GM23338 (cell line): Measurements from ENCODE around the gene REXO5. TPM values are rescaled to one million over a fixed set of nuclear protein-coding genes. Genes with fewer than 3 reads are reported as not detected.

Experiments used
- ATAC-seq: fragments of 200-7000 bp; cut with Tn5 transposase; 3 replicates; pipeline ENCODE4 v1.9.1; 2020
- DNase-seq: peaks from one replicate; pipeline ENCODE4 v3.0.0-alpha.2; 2015; ENCODE audit warnings: low spot score
- H2AFZ ChIP-seq: fragments of 200-600 bp; sonication (generic); 2 replicates; pipeline ENCODE4 v1.8.0; 2016; ENCODE audit warnings: antibody characterized with exemption, mild to moderate bottlenecking, moderate library complexity
- H3F3A ChIP-seq: fragments of 200-600 bp; sonication (generic); replicated peaks from 2 replicates; pipeline ENCODE4 v1.8.0; 2017; ENCODE audit warnings: antibody characterized with exemption, mixed run types, low read depth
- H3K27ac ChIP-seq: fragments of 200-600 bp; sonication (generic); 2 replicates; pipeline ENCODE4 v1.6.1; 2016; ENCODE audit warnings: low read depth
- H3K27me3 ChIP-seq: fragments of 200-600 bp; sonication (generic); 2 replicates; pipeline ENCODE4 v1.8.0; 2016; ENCODE audit warnings: mild to moderate bottlenecking, mixed run types, moderate library complexity; ENCODE audit not compliant: insufficient read depth
- H3K36me3 ChIP-seq: fragments of 200-600 bp; sonication (generic); 2 replicates; pipeline ENCODE4 v1.8.0; 2016; ENCODE audit warnings: mild to moderate bottlenecking; ENCODE audit not compliant: insufficient read depth
- H3K4me1 ChIP-seq: fragments of 200-600 bp; sonication (generic); 2 replicates; pipeline ENCODE4 v1.8.0; 2016; ENCODE audit warnings: mild to moderate bottlenecking, moderate library complexity; ENCODE audit not compliant: insufficient read depth
- H3K4me2 ChIP-seq: fragments of 200-600 bp; sonication (generic); 2 replicates; pipeline ENCODE4 v1.7.1; 2017; ENCODE audit warnings: mixed run types
- H3K4me3 ChIP-seq: fragments of 200-600 bp; sonication (generic); 2 replicates; pipeline ENCODE4 v1.6.1; 2016; ENCODE audit warnings: mixed run types
- H3K79me2 ChIP-seq: fragments of 200-600 bp; sonication (generic); replicated peaks from 2 replicates; pipeline ENCODE4 v1.8.0; 2017; ENCODE audit warnings: mild to moderate bottlenecking; ENCODE audit not compliant: insufficient read depth
- H3K9me2 ChIP-seq: fragments of 200-600 bp; sonication (generic); 2 replicates; pipeline ENCODE4 v1.8.0; 2017; ENCODE audit not compliant: insufficient read depth
- H4K20me1 ChIP-seq: fragments of 200-600 bp; sonication (generic); replicated peaks from 2 replicates; pipeline ENCODE4 v1.8.0; 2017; ENCODE audit warnings: mild to moderate bottlenecking; ENCODE audit not compliant: insufficient read depth
- H3K27ac Mint-ChIP-seq: 2 replicates; pipeline ENCODE4 v1.8.0; 2020; ENCODE audit warnings: inconsistent platforms, mild to moderate bottlenecking, moderate library complexity, mixed read lengths
- H3K27me3 Mint-ChIP-seq: 3 replicates; pipeline ENCODE4 v1.8.0; 2022; ENCODE audit warnings: low read depth, mild to moderate bottlenecking, moderate library complexity, mixed read lengths, inconsistent platforms; ENCODE audit not compliant: insufficient read depth, poor library complexity
- H3K36me3 Mint-ChIP-seq: 3 replicates; pipeline ENCODE4 v1.8.0; 2021; ENCODE audit warnings: low read depth, mild to moderate bottlenecking, inconsistent platforms, moderate library complexity, mixed read lengths
- H3K4me1 Mint-ChIP-seq: 3 replicates; pipeline ENCODE4 v1.8.0; 2020; ENCODE audit warnings: mild to moderate bottlenecking, inconsistent platforms, mixed read lengths
- H3K4me3 Mint-ChIP-seq: 3 replicates; pipeline ENCODE4 v1.8.0; 2021; ENCODE audit warnings: moderate library complexity, mild to moderate bottlenecking, inconsistent platforms, mixed read lengths
- H3K9me3 Mint-ChIP-seq: 3 replicates; pipeline ENCODE4 v1.8.0; 2020; ENCODE audit warnings: moderate library complexity, mild to moderate bottlenecking, inconsistent platforms, mixed read lengths
- CREB1 ChIP-seq: fragments of 250-450 bp; sonication (Bioruptor Pico); IDR thresholded peaks from 2 replicates; pipeline ENCODE4 v1.5.0; 2020; ENCODE audit warnings: low read depth, mild to moderate bottlenecking, moderate library complexity
- CTCF ChIP-seq, 2 experiments: fragments of 200-600 bp in 1 of 2; sonication (generic) in 1 of 2; conservative IDR thresholded peaks; 2 replicates each; pipeline versions ENCODE4 v1.5.1 to v1.6.1; 2016 to 2017; ENCODE audit warnings: antibody characterized with exemption in 2 of 2, low read depth in 2 of 2, mild to moderate bottlenecking in 2 of 2, moderate library complexity in 1 of 2
- ETS1 ChIP-seq: IDR thresholded peaks from 2 replicates; pipeline ENCODE4 v1.6.1; 2016; ENCODE audit warnings: antibody characterized with exemption
- EZH2phosphoT487 ChIP-seq: fragments of 200-600 bp; sonication (generic); IDR thresholded peaks from one replicate; pipeline ENCODE4 v1.8.1; 2018; ENCODE audit warnings: antibody characterized with exemption; ENCODE audit not compliant: unreplicated experiment
- JUNB ChIP-seq: IDR thresholded peaks from one replicate; pipeline ENCODE4 v1.6.1; 2016; ENCODE audit warnings: antibody characterized with exemption; ENCODE audit not compliant: unreplicated experiment
- NANOG ChIP-seq: IDR thresholded peaks from 2 replicates; pipeline ENCODE4 v1.6.1; 2016; ENCODE audit warnings: antibody characterized with exemption, borderline replicate concordance
- POLR2AphosphoS5 ChIP-seq: IDR thresholded peaks from 2 replicates; pipeline ENCODE4 v1.6.1; 2016; ENCODE audit warnings: antibody characterized with exemption, low read depth
- REST ChIP-seq: IDR thresholded peaks from one replicate; pipeline ENCODE4 v1.6.1; 2018; ENCODE audit warnings: antibody characterized with exemption; ENCODE audit not compliant: unreplicated experiment
- STAT1 ChIP-seq: IDR thresholded peaks from one replicate; pipeline ENCODE4 v1.6.1; 2016; ENCODE audit warnings: antibody characterized with exemption; ENCODE audit not compliant: unreplicated experiment
- ZNF331 ChIP-seq: fragments of 250-450 bp; sonication (Bioruptor Pico); IDR thresholded peaks from 2 replicates; pipeline ENCODE4 v1.5.0; 2020; ENCODE audit warnings: low read depth, mild to moderate bottlenecking, moderate library complexity
- polyA plus RNA-seq: library from polyadenylated mRNA; unstranded; fragments of >200 nt; fragmentation: Nextera tagmentation; extraction: Ambion mirVana; gene quantifications from 2 replicates; pipeline ENCODE4 v1.2.1, GENCODE V29; 2016
- total RNA-seq: library from RNA; depleted of rRNA; stranded (reverse); fragments of >200 nt; shearing (Covaris generic); gene quantifications from 2 replicates; pipeline ENCODE4 v1.2.3, GENCODE V29; 2014

Gene REXO5
- total and polyA plus RNA-seq, 2 experiments from 2014 or later = 6.5 to 6.9 TPM

DNA sequence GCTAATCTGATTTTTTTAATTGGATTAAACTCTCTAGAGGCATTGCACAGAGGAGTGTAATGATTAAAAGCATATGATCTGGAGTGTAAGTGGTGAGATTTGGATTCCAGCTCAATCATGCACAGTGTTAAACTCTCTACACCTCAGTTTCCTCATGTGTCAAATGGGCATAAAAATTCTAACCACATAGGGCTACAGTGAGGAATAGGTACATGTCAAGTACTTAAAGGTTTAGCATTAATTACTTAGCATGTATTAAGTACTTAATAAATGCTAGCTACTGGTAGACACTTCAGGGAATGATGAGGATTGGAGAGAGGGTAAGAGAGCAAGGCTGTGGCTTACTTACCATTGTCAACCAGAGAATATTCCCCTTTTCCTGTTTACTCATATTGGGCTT lies 17.2 kb upstream of the REXO5 start:
- no peaks in the 10 kb centered on the region for H3K27me3 Mint-ChIP-seq
- Histone ChIP-seq H2AFZ (no peak overlapping the region), H3K79me2 (no peaks in the 10 kb centered on the region), H3K27me3 (no peaks in the 10 kb centered on the region), H4K20me1 (no peaks in the 10 kb centered on the region), H3K4me2 (no peak overlapping the region), H3K9me2 (no peaks in the 10 kb centered on the region), H3K36me3 (no peaks in the 10 kb centered on the region), H3K4me3 (no peak overlapping the region), H3K27ac (no peak overlapping the region), H3F3A (no peaks in the 10 kb centered on the region), H3K4me1 (no peaks in the 10 kb centered on the region; the same call in 1 of the 2 replicates)
- H3K4me1 Mint-ChIP-seq = peaks cover 11% of the 10 kb centered on the region
- no peaks in the 10 kb centered on the region for H3K36me3 Mint-ChIP-seq
- no peak for TF ChIP-seq STAT1
- TF ChIP-seq ZNF331 = no peak
- TF ChIP-seq POLR2AphosphoS5 = no peak
- no peak for TF ChIP-seq NANOG
- no peak for TF ChIP-seq CREB1 (CRISPR knock-in tag)
- H3K9me3 Mint-ChIP-seq = no peaks in the 10 kb centered on the region
- H3K27ac Mint-ChIP-seq = no peak overlapping the region
- H3K4me3 Mint-ChIP-seq = no peak overlapping the region
- no peak for DNase-seq
- ATAC-seq = no peak

- H2AFZ ChIP-seq = no peak overlapping the region
- H3K36me3 ChIP-seq = no peaks in the 10 kb centered on the region
- no peaks in the 10 kb centered on the region; the same call in 1 of the 2 replicates for H3K4me1 ChIP-seq
- no peak overlapping the region for H3K27ac ChIP-seq
- Mint-ChIP-seq H3K27me3 (no peaks in the 10 kb centered on the region), H3K36me3 (no peaks in the 10 kb centered on the region), H3K27ac (no peak overlapping the region), H3K4me3 (no peak overlapping the region), H3K4me1 (peaks cover 11% of the 10 kb centered on the region), H3K9me3 (no peaks in the 10 kb centered on the region)
- H3K4me2 ChIP-seq = no peak overlapping the region
- DNase-seq (no peak), ATAC-seq (no peak)
- H3K79me2 ChIP-seq = no peaks in the 10 kb centered on the region
- no peaks in the 10 kb centered on the region for H3F3A ChIP-seq
- H4K20me1 ChIP-seq = no peaks in the 10 kb centered on the region
- H3K4me3 ChIP-seq = no peak overlapping the region
- no peaks in the 10 kb centered on the region for H3K9me2 ChIP-seq
- H3K27me3 ChIP-seq = no peaks in the 10 kb centered on the region
- TF ChIP-seq CTCF (conservative IDR thresholded peaks at IDR 0.05; ENCODE audit: low read depth in 2 of 2) = no peak
- TF ChIP-seq REST = no peak
- TF ChIP-seq JUNB = no peak
- TF ChIP-seq POLR2AphosphoS5 = no peak
- TF ChIP-seq EZH2phosphoT487 = no peak
- no peak for TF ChIP-seq CREB1 (CRISPR knock-in tag)
- no peak for TF ChIP-seq NANOG
- TF ChIP-seq ETS1 = no peak
These were observed 14.3 kb upstream of the REXO5 start for GRCh38 chr16:20791923-20792612.
